NCI-H2227 (cell line): ENCODE results near the gene GRAMD2B.
"Not testable (repeated sequence)": the region's sequence is repeated elsewhere in the genome, so short reads cannot be mapped to it uniquely, and the experiment has no call there.

Source experiments
- DNase-seq: peaks from one replicate; lab custom pipeline; 2025; ENCODE audit not compliant: unreplicated experiment; lab: John Stamatoyannopoulos, UW

Gene GRAMD2B

GRCh38 chr5:126403876-126404275, 19.3 kb upstream of the GRAMD2B start:
- DNase-seq, result no peak

GRCh38 chr5:126410623-126411022, 12.6 kb upstream of the GRAMD2B start:
- no peak for DNase-seq

- no peak for DNase-seq
These were observed 9.4 kb upstream of the GRAMD2B start for GRCh38 chr5:126413856-126414255.

- no peak for DNase-seq
These were observed 8.2 kb upstream of the GRAMD2B start for GRCh38 chr5:126414874-126415502.

GRCh38 chr5:126415789-126416188, 7.4 kb upstream of the GRAMD2B start:
- DNase-seq, result no peak

- DNase-seq, result no peak
These were observed 6.8 kb upstream of the GRAMD2B start for GRCh38 chr5:126416266-126416925.

GRCh38 chr5:126417178-126417577, 6.0 kb upstream of the GRAMD2B start:
- DNase-seq, result no peak

GRCh38 chr5:126419102-126419501, 4.1 kb upstream of the GRAMD2B start:
- no peak for DNase-seq

GRCh38 chr5:126428421-126428820, 5.2 kb downstream of the GRAMD2B start:
- DNase-seq, result no peak

GRCh38 chr5:126430631-126431030, 7.4 kb downstream of the GRAMD2B start:
- DNase-seq, result no peak

- no peak for DNase-seq
These were observed 10.5 kb downstream of the GRAMD2B start for GRCh38 chr5:126433701-126434100.

- DNase-seq, result no peak
These were observed 12.1 kb downstream of the GRAMD2B start for GRCh38 chr5:126435261-126435660.

- DNase-seq, result no peak
These were observed 12.5 kb downstream of the GRAMD2B start for GRCh38 chr5:126435714-126436113.

GRCh38 chr5:126437721-126438120, 14.5 kb downstream of the GRAMD2B start:
- no peak for DNase-seq

GRCh38 chr5:126438267-126438666, 15.1 kb downstream of the GRAMD2B start:
- DNase-seq, result no peak

- DNase-seq, result no peak
These were observed 15.7 kb downstream of the GRAMD2B start for GRCh38 chr5:126438868-126439267.

- DNase-seq, result not testable (repeated sequence)
These were observed 16.5 kb downstream of the GRAMD2B start for GRCh38 chr5:126439724-126440123.

- DNase-seq, result no peak
These were observed 18.0 kb downstream of the GRAMD2B start for GRCh38 chr5:126441230-126441629.

GRCh38 chr5:126443374-126443851, 20.2 kb downstream of the GRAMD2B start:
- no peak for DNase-seq

- DNase-seq, result no peak
These were observed 20.9 kb downstream of the GRAMD2B start for GRCh38 chr5:126444137-126444536.

GRCh38 chr5:126445502-126446174, 22.4 kb downstream of the GRAMD2B start:
- DNase-seq, result no peak
